Activated naive CD8-positive, alpha-beta T cell treated with anti-CD3 and anti-CD28 coated beads, Interleukin-2, amount 50 U/mL, for 24 hours (primary cell): ENCODE measurements around the gene ZNF264.
A peak's percentile ranks its signal among the peaks of the same experiment; 100 is the strongest.

Experiments used
- ATAC-seq: fragments of 150-1000 bp; cut with Tn5 transposase; one replicate; pipeline ENCODE4 v1.10.0; 2021
- DNase-seq: peaks from one replicate; pipeline ENCODE4 v3.0.0; 2021
- H3K27ac Mint-ChIP-seq: one replicate; pipeline ENCODE4 v1.8.0; 2021; ENCODE audit warnings: mild to moderate bottlenecking, mixed read lengths
- H3K27me3 Mint-ChIP-seq: one replicate; pipeline ENCODE4 v1.8.0; 2021; ENCODE audit warnings: mixed read lengths
- H3K36me3 Mint-ChIP-seq: one replicate; pipeline ENCODE4 v1.8.0; 2021; ENCODE audit warnings: low read depth, mixed read lengths
- H3K4me1 Mint-ChIP-seq: one replicate; pipeline ENCODE4 v1.8.0; 2021; ENCODE audit warnings: mixed read lengths
- H3K4me3 Mint-ChIP-seq: one replicate; pipeline ENCODE4 v1.8.0; 2021; ENCODE audit warnings: mild to moderate bottlenecking, moderate library complexity, mixed read lengths
- H3K9me3 Mint-ChIP-seq: one replicate; pipeline ENCODE4 v1.8.0; 2021; ENCODE audit warnings: mixed read lengths

Gene ZNF264

GRCh38 chr19:57269515-57270250 lies 78.4 kb downstream of the ZNF264 start:
- Mint-ChIP-seq H3K4me3 (no peak overlapping the region), H3K9me3 (peaks cover 28% of the 10 kb centered on the region), H3K27ac (peak overlapping the region; percentile 1), H3K36me3 (peaks cover 55% of the 10 kb centered on the region), H3K4me1 (peaks cover 31% of the 10 kb centered on the region), H3K27me3 (no peaks in the 10 kb centered on the region)
- DNase-seq (no peak), ATAC-seq (peak; percentile 84)

- no peaks in the 10 kb centered on the region for H3K27me3 Mint-ChIP-seq
- no peak overlapping the region for H3K4me3 Mint-ChIP-seq
- H3K9me3 Mint-ChIP-seq, result peaks cover 16% of the 10 kb centered on the region
- H3K4me1 Mint-ChIP-seq, result peaks cover 33% of the 10 kb centered on the region
- no peak overlapping the region for H3K27ac Mint-ChIP-seq
- ATAC-seq (no peak), DNase-seq (no peak)
- H3K36me3 Mint-ChIP-seq, result peaks cover 54% of the 10 kb centered on the region
These were observed 80.0 kb downstream of the ZNF264 start for GRCh38 chr19:57271280-57271679.
